OCI-M2 (cell line): ENCODE data around the gene DAND5.

Source experiments
- DNase-seq: peaks from one replicate; lab custom pipeline; 2025; ENCODE audit not compliant: unreplicated experiment; lab: John Stamatoyannopoulos, UW

DAND5 gene

GRCh38 chr19:12969292-12969988 lies at the start of gene DAND5:
TSS of gene DAND5 (plus strand) at chr19:12969576. CDS start at chr19:12969661, 85 bp downstream.
- DNase-seq: no peak

DNA sequence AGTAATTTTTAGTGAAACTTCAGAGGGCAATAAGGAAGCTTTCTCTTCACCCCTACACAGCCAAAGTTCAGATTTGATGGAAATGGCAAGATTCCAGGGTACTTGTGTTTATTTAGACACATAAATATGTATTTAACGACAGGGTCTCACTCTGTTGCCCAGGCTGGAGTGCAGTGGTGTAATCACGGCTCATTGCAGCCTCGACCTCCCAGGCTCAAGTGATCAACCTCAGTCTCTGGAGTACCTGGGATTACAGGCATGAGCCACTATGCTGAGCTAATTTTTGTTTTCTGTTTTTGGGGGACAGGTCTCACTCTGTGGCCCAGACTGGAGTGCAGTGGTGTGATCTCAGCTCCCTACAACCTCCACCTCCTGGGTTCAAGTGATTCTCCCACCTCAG lies 48.3 kb upstream of the DAND5 start:
- no peak for DNase-seq

- DNase-seq: no peak
These were observed 46.4 kb upstream of the DAND5 start for GRCh38 chr19:12922959-12923358.

- no peak for DNase-seq
These were observed 44.6 kb upstream of the DAND5 start for GRCh38 chr19:12924621-12925310.

- no peak for DNase-seq
These were observed 39.3 kb upstream of the DAND5 start for GRCh38 chr19:12930002-12930645.

DNA sequence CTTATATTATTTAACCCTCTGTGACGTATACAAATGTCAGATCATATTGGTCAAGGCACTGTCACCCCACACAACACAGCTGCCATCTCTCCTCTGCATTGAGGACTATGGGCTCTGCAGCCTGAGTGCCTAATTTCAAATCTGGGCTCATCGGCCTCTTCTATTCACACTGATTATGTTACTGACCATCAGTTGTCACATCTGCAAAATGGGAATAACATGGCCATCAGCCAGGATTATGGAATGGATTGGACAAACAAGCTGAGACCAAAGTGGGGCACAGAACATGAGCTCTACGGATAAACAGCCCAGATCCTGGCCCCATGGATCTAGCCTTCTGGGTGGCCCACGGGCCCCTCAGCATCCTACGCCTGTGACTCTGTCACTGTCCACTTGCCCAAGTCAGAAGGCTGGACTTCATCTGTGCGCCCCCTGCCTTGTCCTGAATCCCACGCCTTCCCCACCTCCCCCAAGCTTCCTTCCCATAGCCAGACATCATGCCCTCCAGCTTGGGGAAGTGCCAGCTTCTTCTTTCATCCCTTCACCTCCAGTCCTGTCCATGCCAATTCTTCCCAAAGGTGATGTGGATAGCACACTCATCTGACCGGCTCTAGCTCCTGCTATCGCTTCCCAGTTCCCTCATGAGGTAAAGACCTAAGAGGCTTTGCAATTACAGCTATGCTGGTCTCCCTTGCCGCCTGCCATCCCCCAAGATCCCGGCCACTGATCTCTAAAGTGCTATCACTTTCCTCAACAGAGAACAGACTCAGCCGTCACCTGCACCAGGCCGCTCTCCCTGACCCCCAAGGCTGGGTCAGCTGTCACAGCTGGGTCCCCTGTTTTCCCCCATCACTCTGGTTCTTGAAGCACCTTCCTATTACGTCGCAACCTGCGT lies 36.7 kb upstream of the DAND5 start:
- no peak for DNase-seq

- DNase-seq: peak; percentile 70
These were observed 35.9 kb upstream of the DAND5 start, which contains the start of gene FARSA for GRCh38 chr19:12933287-12934072. TSS of gene FARSA (minus strand) at chr19:12933711. CDS start at chr19:12933696, 15 bp downstream.

GRCh38 chr19:12935071-12935470 lies 34.3 kb upstream of the DAND5 start:
- no peak for DNase-seq

DNA sequence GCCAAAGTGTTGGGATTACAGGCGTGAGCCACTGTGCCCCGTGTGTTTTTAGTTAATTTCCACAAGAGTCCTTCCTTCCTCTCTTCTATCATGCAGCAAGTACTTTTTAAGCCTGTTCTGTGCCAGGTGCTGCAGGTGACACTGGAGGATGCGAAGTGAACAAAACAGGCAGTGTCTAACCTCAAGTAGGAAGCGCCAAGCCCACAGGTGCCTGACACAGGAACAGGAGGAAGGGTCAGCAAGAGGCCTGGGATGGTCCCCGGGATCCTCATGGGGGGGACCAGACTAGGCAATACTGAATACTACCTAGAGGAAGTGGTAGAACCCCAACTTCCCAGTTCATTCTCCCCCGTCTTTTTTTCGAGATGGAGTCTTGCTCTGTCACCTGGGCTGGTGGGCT lies 32.8 kb upstream of the DAND5 start:
- no peak for DNase-seq

DNA sequence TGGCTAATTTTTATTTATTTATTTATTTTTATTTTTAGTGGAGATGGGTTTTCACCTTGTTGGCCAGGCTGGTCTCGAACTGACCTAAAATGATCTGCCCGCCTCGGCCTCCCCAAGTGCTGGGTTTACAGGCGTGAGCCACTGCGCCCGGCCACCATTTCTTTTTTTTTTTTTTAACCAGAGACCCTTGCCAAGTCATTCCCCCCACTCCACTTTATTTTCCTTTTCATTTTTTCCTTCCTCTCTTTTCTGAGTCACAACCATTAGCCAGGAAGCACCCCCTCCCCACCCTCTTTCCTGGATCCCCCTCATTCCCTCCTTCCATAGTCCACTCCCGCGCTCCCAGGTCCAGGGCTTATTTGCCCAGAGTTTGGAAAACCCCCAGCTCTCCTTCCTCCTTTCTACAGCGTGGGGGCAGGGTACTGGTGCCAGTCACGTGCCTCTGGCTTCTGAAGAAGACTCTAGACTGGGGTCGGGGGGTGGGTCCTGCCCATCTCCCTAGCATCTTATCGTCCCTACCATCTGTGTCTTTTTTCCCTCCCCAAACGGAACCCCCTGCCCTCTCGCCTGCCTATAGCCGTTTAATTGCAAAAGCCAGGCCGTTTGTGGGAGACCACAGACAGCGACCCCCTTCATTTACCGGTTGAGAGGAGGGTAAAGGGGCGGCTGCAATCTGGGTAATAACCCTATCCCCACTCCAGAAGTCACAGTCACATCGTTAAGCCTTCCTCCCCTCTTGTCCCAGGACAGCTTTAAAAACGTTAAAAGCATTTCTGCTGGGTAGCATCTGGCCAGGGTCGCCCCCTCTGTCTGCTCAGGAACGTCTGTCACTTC lies 32.1 kb upstream of the DAND5 start:
- no peak for DNase-seq

GRCh38 chr19:12937927-12938778 lies 31.2 kb upstream of the DAND5 start, which contains the start of gene CALR:
TSS of gene CALR (plus strand) at chr19:12938609. CDS start at chr19:12938680, 71 bp downstream.
- DNase-seq: peak; percentile 72

- DNase-seq: no peak
These were observed 30.4 kb upstream of the DAND5 start for GRCh38 chr19:12938779-12939601.

DNA sequence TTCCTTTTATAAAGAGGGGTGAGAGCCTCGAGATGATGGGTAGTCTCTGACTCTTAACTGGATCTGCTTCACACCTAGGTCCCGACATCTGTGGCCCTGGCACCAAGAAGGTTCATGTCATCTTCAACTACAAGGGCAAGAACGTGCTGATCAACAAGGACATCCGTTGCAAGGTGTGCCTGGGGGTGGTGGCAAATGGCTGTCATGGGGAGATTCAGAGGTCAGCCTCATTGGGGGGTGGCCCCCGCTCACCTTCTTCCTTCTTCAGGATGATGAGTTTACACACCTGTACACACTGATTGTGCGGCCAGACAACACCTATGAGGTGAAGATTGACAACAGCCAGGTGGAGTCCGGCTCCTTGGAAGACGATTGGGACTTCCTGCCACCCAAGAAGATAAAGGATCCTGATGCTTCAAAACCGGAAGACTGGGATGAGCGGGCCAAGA lies 29.4 kb upstream of the DAND5 start:
- DNase-seq: no peak

DNA sequence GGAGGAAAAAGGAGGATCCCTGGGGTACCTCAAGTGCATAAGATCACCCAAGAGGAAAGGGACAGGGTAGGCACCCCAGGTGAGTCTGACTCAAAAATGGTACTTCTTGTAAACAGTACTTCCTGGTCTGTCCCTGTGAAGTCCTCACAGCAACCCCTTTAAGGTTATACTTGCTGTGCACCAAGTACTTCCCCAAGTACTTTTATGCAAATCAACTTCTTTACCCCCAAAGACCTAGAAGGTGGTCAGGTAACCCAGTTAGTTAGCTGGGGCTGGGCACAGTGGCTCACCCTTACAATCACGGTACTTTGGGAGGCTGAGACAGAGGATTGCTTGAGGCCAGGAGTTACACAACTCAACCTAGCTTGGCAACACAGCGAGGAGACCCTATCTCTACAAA lies 28.5 kb upstream of the DAND5 start:
- no peak for DNase-seq

DNA sequence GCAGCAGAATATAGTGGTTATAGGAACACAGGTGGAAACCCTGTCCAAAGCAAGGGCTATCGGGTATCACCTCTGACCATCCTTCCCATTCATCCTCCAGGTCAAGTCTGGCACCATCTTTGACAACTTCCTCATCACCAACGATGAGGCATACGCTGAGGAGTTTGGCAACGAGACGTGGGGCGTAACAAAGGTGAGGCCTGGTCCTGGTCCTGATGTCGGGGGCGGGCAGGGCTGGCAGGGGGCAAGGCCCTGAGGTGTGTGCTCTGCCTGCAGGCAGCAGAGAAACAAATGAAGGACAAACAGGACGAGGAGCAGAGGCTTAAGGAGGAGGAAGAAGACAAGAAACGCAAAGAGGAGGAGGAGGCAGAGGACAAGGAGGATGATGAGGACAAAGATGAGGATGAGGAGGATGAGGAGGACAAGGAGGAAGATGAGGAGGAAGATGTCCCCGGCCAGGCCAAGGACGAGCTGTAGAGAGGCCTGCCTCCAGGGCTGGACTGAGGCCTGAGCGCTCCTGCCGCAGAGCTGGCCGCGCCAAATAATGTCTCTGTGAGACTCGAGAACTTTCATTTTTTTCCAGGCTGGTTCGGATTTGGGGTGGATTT lies 25.8 kb upstream of the DAND5 start:
- DNase-seq: no peak

DNA sequence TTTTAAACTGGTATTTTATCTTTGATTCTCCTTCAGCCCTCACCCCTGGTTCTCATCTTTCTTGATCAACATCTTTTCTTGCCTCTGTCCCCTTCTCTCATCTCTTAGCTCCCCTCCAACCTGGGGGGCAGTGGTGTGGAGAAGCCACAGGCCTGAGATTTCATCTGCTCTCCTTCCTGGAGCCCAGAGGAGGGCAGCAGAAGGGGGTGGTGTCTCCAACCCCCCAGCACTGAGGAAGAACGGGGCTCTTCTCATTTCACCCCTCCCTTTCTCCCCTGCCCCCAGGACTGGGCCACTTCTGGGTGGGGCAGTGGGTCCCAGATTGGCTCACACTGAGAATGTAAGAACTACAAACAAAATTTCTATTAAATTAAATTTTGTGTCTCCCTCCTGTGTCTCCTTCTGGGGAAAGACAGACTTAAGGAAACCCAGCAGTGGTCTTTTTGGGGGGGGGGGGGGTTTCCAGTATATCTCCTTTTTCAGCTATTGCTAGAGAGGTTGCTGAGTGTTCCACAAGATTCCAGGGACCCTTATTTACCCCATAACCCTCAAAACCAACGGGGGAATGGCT lies 25.2 kb upstream of the DAND5 start:
- no peak for DNase-seq
